GM18873 (cell line): ENCODE results near the gene CORO7.

Experiments used
- ATAC-seq: cut with Tn5 transposase; IDR thresholded peaks from one replicate; pipeline ENCODE4 v1.9.1; 2021; ENCODE audit warnings: mild to moderate bottlenecking, moderate library complexity, moderate number of reproducible peaks; ENCODE audit not compliant: unreplicated experiment, low FRiP score

CORO7 gene

DNA sequence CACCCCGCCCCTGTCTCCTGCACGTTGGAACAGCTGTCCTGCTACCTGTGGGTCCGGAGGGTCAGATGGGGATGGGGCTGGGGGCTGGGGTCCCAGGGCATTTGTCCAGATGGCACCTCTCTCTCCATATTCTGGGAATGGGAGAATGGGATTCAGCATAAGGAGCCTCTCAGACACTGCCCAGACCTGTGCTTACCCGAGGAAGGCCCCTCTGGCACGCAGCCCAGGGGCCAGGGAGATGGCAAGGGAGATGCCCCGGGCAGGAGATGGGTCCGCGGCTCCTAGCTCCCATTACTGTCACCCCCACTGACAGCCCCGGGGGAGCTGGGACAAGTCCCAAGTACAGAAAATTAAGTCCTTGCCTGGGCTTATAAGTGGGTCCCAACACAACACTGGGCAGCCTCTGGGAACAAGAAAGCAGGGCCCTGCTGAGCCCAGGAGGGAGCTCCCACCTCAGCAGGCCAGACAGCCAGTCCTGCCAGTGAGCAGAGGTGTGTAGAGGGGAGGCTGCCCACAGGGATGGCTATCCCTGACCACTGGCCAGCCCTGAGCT is 43.0 kb downstream of the CORO7 start:
- ATAC-seq, result no peak

- ATAC-seq, result no peak
Observed at GRCh38 chr16:4372578-4373355, 43.6 kb downstream of the CORO7 start.

DNA sequence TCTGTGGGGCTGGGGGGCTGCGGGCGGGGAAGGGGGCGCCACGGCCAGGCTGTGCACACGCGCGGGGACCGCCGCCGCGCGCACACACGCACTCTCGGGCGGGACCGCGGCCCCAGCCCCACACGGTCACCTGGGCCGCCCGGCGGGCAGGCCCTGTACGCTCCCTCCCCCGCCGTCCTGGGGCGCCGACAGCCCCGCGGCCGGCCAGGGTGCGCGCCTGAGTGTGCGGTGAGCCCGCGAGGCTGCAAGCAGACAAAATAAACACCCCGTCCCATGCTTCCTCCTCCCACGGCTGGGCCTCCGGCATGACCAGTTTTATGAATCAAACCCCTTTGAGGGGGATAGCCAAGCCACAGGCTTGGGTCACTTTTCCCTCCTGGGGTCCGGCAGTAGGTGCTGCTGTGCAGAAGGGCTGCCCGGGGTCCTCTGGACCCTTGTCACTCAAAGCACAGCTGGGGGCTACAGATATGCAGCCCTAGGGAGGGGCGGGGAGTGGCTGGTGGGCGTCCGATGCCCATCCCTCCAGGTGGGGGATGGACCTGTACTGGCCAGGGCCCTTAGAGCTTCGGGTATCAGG is 44.3 kb downstream of the CORO7 start:
- ATAC-seq, result no peak

DNA sequence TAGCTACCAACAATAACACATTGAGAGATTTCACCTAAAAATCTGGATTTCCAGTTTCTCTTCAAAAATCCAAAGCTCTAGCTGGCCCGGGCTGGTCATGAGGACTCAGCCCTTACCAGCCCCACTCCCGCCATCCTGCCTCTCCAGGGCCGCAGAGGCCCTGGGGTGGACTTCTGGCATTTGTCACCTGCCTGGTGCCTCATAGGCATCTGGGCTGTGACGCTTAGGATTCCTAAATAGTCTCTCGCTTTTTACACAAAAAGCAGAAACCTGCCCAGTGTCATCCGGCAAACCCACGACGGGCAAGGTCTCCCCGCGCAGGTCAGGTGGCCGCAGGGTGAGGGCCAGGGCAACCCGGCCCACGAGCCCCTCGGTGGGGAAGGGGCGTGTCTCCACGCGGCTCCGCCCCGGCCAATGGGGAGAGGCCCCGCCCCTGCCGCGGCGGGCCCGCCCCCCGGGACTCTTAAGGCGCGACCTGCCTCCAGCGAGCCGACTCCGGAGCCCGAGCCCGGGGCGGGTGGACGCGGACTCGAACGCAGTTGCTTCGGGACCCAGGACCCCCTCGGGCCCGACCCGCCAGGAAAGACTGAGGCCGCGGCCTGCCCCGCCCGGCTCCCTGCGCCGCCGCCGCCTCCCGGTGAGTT is 44.9 kb downstream of the CORO7 start, which contains the start of gene VASN:
Gene VASN, plus strand, starts transcription at position 492 of the 644 bp plus-strand sequence. CDS start 9,030 bp downstream, outside the sequence.
- no peak for ATAC-seq

GRCh38 chr16:4370570-4371356 is 45.6 kb downstream of the CORO7 start:
- no peak for ATAC-seq

- no peak for ATAC-seq
Observed at GRCh38 chr16:4370151-4370550, 46.2 kb downstream of the CORO7 start.

GRCh38 chr16:4369007-4369733 is 47.2 kb downstream of the CORO7 start:
- ATAC-seq, result no peak

DNA sequence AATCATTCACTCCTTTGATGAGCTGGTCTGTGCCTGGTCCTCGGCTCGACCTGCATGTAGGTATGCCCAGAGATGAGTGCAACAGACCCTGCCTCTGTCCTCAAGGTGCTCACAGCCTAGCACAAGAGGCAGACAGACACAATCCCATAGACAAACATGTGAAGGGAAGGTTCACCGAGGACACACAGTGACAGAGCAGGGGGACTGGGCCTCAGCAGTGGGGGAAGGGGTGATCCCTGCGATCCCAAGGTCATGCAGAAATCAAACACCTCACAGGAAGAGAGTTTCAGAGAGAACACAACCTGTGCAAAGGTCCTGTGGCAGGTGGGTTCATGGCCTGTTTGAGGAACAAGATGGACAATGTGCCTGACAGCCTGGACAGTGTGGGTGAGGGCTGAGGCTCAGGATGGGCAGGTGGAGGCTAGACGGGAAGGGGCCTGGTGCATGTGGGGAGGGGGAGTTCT is 49.0 kb downstream of the CORO7 start:
- no peak for ATAC-seq

- ATAC-seq, result no peak
Observed at GRCh38 chr16:4366016-4366415, 50.4 kb downstream of the CORO7 start.

- no peak for ATAC-seq
Observed at GRCh38 chr16:4365615-4366014, 50.8 kb downstream of the CORO7 start.

DNA sequence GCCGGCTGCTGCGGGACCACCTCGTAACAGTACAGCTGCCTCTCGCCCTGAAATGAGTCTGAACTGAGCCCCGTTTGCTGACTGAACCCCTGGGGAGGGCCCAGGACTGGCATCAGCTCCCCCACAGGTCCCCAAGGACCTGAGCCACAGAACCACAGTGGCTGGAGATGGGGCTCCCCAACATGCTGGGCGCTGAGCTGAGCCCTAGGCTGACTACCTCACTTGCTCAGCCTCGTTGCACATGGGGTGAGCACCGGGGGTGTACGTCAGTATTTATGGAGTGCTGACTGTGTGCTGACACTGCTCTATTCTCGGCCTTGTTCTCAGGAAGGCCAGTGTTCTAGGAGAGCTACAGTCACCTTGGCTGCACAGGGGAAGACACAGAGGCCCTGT is 51.4 kb downstream of the CORO7 start:
- ATAC-seq, result no peak

- ATAC-seq, result no peak
Observed at GRCh38 chr16:4364196-4365013, 52.0 kb downstream of the CORO7 start.

- ATAC-seq, result no peak
Observed at GRCh38 chr16:4362476-4363135, 53.8 kb downstream of the CORO7 start.

DNA sequence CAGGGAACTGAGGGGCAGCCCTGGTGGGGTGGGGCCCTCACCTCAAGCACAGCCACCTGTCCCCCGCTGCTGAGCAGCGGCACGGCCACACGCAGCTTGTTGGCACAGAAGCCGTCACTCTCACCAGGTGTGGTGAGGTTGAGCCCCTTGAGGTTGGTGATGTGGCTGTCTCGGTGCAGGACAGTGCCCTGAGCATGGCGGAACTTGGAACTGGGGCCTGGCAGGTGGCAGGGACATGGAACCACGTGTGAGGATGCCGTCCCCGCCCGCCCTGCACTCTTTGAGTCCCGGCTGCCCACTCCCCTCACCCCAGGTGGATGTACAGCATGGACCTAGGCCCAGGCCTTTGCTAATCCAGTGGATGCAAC is 54.5 kb downstream of the CORO7 start:
- ATAC-seq, result no peak

GRCh38 chr16:4361033-4361943 is 55.1 kb downstream of the CORO7 start:
- no peak for ATAC-seq

DNA sequence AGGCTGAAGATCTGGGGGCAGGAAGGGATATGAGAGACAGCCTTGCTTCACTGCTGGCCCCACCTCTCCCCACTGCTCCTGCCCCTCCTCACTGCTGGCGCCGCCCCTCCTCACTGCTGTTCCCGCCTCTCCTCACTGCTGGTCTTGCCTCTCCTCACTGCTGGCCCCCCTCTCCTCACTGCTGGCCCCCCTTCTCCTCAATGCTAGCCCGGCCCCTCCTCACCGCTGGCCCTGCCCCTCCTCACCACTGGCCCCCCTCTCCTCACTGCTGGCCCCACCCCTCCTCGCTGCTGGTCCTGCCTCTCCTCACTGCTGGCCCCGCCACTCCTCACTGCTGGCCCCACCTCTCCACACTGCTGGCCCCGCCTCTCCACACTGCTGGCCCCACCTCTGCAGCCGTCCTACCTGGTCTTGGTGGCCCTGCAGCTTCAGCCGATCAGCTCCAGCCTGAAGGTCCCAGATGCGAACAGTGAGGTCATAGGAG is 55.8 kb downstream of the CORO7 start:
- ATAC-seq, result no peak

- ATAC-seq, result no peak
Observed at GRCh38 chr16:4359914-4360313, 56.5 kb downstream of the CORO7 start.
